ENCODE data around the gene DNAH8. TPM values are rescaled to one million over a fixed set of nuclear protein-coding genes. Genes with fewer than 3 reads are reported as not detected.

The DNAH8 gene
- polyA plus RNA-seq, 1 of the 3 experiments (the other 2 are of a cell fraction): not detected

DNA sequence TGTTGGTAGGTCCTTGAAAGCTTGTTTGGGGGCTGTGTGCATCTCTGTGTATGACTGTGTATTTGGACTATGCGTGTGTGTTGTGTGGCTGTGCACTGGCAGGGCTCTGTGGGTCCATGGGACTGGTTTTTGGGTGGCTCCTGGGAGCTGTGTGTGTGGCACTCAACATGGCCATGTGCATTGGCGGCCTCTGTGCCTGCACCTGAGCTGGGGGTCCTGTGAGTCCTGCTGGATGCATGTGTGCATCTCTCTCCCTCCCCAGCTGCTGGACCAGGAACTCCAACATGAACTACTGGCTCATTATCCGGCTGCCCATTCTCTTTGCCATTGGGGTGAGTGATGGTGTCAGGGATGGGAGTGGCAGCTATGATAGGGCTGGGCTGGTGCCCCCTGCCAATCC, 363.6 kb downstream of the DNAH8 start:
- H2AFZ ChIP-seq (ENCODE audit: low read depth): no peak overlapping the region
- no peaks in the 10 kb centered on the region for H3K79me2 ChIP-seq (ENCODE audit: insufficient read depth)
- H3K4me1 ChIP-seq (ENCODE audit: control insufficient read depth in 1 of 2, insufficient read depth in 2 of 2, low read depth in 1 of 2, low read length in 1 of 2): peaks cover 0 to 7% of the 10 kb centered on the region in 2 experiments; a peak in 1 of 4 replicates
- no peaks in the 10 kb centered on the region for H4K20me1 ChIP-seq (ENCODE audit: insufficient read depth)
- H3K9me2 ChIP-seq: no peaks in the 10 kb centered on the region
- no peaks in the 10 kb centered on the region for H3K36me3 ChIP-seq (replicated peaks in 1 of 2; ENCODE audit: control insufficient read depth in 1 of 2, insufficient read depth in 2 of 2, low read length in 1 of 2)
- no peaks in the 10 kb centered on the region for H3F3A ChIP-seq (replicated peaks; ENCODE audit: insufficient read depth)
- H3K9me3 ChIP-seq: no peaks in the 10 kb centered on the region
- 50% methylated on average over 2 of the region's 3 CpGs for WGBS (ENCODE audit: low lambda C conversion rate)
- CTCF ChIA-PET: interaction anchor here (1.2 to 2.8 kb wide), 3 partner anchors 10 to 15 kb away, joined by 4 to 8 read pairs (median 7); no protein-coding TSS in a partner anchor
- no peak overlapping the region for H3K4me2 ChIP-seq
- TF ChIP-seq FOXM1 (IDR thresholded peaks at IDR 0.05; ENCODE audit: low read depth) (no peak), RFX5 (IDR thresholded peaks at IDR 0.05; ENCODE audit: low read length) (no peak), SIN3A (IDR thresholded peaks at IDR 0.05; ENCODE audit: borderline replicate concordance, low read depth, low read length) (no peak), FOSL2 (IDR thresholded peaks at IDR 0.05; ENCODE audit: borderline replicate concordance, low read depth) (no peak), MEF2A (IDR thresholded peaks at IDR 0.05; ENCODE audit: borderline replicate concordance, low read depth) (no peak), MXI1 (IDR thresholded peaks at IDR 0.05; ENCODE audit: low read depth, low read length) (no peak), RAD21 (IDR thresholded peaks at IDR 0.05; ENCODE audit: low read length) (no peak), CHD2 (IDR thresholded peaks at IDR 0.05; ENCODE audit: low read length, partially characterized antibody) (no peak), EP300 (IDR thresholded peaks at IDR 0.05; ENCODE audit: borderline replicate concordance in 1 of 2, low read depth in 1 of 2, low read length in 1 of 2) (no peak), SMC3 (IDR thresholded peaks at IDR 0.05; ENCODE audit: low read depth, low read length) (no peak), EZH2phosphoT487 (IDR thresholded peaks at IDR 0.05; ENCODE audit: borderline replicate concordance, low read depth) (no peak), TCF12 (IDR thresholded peaks at IDR 0.05) (no peak), GABPA (IDR thresholded peaks at IDR 0.05; ENCODE audit: low read depth) (no peak), CTCF (IDR thresholded peaks at IDR 0.05) (no peak), RCOR1 (IDR thresholded peaks at IDR 0.05; ENCODE audit: low read length) (no peak)
- TF ChIP-seq, protein P1, sequence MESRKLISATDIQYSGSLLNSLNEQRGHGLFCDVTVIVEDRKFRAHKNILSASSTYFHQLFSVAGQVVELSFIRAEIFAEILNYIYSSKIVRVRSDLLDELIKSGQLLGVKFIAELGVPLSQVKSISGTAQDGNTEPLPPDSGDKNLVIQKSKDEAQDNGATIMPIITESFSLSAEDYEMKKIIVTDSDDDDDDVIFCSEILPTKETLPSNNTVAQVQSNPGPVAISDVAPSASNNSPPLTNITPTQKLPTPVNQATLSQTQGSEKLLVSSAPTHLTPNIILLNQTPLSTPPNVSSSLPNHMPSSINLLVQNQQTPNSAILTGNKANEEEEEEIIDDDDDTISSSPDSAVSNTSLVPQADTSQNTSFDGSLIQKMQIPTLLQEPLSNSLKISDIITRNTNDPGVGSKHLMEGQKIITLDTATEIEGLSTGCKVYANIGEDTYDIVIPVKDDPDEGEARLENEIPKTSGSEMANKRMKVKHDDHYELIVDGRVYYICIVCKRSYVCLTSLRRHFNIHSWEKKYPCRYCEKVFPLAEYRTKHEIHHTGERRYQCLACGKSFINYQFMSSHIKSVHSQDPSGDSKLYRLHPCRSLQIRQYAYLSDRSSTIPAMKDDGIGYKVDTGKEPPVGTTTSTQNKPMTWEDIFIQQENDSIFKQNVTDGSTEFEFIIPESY (IDR thresholded peaks at IDR 0.05; ENCODE audit: borderline replicate concordance, low read depth): no peak
- TF ChIP-seq, protein P2, sequence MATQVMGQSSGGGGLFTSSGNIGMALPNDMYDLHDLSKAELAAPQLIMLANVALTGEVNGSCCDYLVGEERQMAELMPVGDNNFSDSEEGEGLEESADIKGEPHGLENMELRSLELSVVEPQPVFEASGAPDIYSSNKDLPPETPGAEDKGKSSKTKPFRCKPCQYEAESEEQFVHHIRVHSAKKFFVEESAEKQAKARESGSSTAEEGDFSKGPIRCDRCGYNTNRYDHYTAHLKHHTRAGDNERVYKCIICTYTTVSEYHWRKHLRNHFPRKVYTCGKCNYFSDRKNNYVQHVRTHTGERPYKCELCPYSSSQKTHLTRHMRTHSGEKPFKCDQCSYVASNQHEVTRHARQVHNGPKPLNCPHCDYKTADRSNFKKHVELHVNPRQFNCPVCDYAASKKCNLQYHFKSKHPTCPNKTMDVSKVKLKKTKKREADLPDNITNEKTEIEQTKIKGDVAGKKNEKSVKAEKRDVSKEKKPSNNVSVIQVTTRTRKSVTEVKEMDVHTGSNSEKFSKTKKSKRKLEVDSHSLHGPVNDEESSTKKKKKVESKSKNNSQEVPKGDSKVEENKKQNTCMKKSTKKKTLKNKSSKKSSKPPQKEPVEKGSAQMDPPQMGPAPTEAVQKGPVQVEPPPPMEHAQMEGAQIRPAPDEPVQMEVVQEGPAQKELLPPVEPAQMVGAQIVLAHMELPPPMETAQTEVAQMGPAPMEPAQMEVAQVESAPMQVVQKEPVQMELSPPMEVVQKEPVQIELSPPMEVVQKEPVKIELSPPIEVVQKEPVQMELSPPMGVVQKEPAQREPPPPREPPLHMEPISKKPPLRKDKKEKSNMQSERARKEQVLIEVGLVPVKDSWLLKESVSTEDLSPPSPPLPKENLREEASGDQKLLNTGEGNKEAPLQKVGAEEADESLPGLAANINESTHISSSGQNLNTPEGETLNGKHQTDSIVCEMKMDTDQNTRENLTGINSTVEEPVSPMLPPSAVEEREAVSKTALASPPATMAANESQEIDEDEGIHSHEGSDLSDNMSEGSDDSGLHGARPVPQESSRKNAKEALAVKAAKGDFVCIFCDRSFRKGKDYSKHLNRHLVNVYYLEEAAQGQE (IDR thresholded peaks at IDR 0.05; ENCODE audit: low read depth, low read length): no peak
- no peaks in the 10 kb centered on the region for H3K27me3 ChIP-seq (ENCODE audit: insufficient read depth)
- H3K27ac ChIP-seq (ENCODE audit: low read depth in 2 of 2, low read length in 1 of 2): no peak overlapping the region
- no peak overlapping the region for H3K9ac ChIP-seq
- no peak for DNase-seq
- H3K4me3 ChIP-seq (ENCODE audit: low read depth in 2 of 2, low read length in 1 of 2): no peak overlapping the region
- POLR2A ChIA-PET: no interaction called here
